ENCODE results near the gene GALR2. TPM values are rescaled to one million over a fixed set of nuclear protein-coding genes. Genes with fewer than 3 reads are reported as not detected.
A peak's percentile ranks its signal among the peaks of the same experiment; 100 is the strongest.

Gene GALR2
- total RNA-seq, 6 donors from 2014 or later = 0.61 TPM; not detected in 5

DNA sequence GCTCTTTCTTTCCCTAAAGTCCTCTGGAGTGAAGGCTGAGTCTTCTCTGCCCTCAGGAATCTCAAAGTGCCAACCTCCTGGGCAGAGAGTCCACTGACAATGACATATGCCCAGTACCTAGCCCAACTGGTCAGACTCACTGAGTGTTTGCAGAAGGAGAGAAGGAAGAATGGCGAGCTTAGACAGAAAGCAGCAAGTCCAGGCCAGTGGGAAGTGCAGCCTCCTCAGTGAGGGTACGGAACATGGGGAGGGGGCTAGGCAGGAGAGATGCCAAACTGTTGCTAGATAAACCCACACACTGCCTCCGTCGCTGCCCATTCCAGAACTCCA, 28.3 kb downstream of the GALR2 start:
- peaks cover 5 to 36% (median 24%) of the 10 kb centered on the region in 4 donors for H3K36me3 ChIP-seq
- no peak for DNase-seq
- TF ChIP-seq EP300 (IDR thresholded peaks at IDR 0.05) = no peak
- peaks cover 16 to 28% (median 21%) of the 10 kb centered on the region in 4 donors for H3K4me1 ChIP-seq
- peak in 1 of 2 donors; percentile 3 for ATAC-seq (ENCODE audit: low FRiP score in 2 of 2)
- peak overlapping the region; percentile 75 to 93 (median 87) for H3K4me3 ChIP-seq
- WGBS, 2 donors = 0% methylated on average over 4 of the region's 4 CpGs
- no peaks in the 10 kb centered on the region for H3K27me3 ChIP-seq
- H3K9me3 ChIP-seq = no peaks in the 10 kb centered on the region
- H3K27ac ChIP-seq = peak overlapping the region; percentile 73 to 91 (median 87)

GRCh38 chr17:76103274-76104139, 28.9 kb downstream of the GALR2 start, which contains the start of gene EXOC7:
EXOC7 (minus strand) TSS chr17:76103787; CDS start chr17:76103692, 95 bp downstream.
- Histone ChIP-seq H3K4me1 (peaks cover 16 to 28% (median 21%) of the 10 kb centered on the region in 4 donors), H3K27me3 (no peaks in the 10 kb centered on the region), H3K36me3 (peaks cover 5 to 30% (median 18%) of the 10 kb centered on the region in 4 donors), H3K9me3 (no peaks in the 10 kb centered on the region), H3K4me3 (peak within 1 kb of the TSS; percentile 75 to 93 (median 87)), H3K27ac (peak within 1 kb of the TSS; percentile 73 to 91 (median 87))
- peak; percentile 95 to 99 for ATAC-seq (ENCODE audit: low FRiP score in 2 of 2)
- peak; percentile 94 to 98 for DNase-seq
- 1 to 4% methylated on average over 37 to 54 of the region's 55 CpGs for WGBS, 2 donors
- TF ChIP-seq POLR2A (IDR thresholded peaks at IDR 0.05) = peak in 3 of 4 donors; percentile 20 to 78 (median 60)
- peak; percentile 55 to 85 for TF ChIP-seq POLR2AphosphoS5 (IDR thresholded peaks at IDR 0.05)
- TF ChIP-seq, protein P1, sequence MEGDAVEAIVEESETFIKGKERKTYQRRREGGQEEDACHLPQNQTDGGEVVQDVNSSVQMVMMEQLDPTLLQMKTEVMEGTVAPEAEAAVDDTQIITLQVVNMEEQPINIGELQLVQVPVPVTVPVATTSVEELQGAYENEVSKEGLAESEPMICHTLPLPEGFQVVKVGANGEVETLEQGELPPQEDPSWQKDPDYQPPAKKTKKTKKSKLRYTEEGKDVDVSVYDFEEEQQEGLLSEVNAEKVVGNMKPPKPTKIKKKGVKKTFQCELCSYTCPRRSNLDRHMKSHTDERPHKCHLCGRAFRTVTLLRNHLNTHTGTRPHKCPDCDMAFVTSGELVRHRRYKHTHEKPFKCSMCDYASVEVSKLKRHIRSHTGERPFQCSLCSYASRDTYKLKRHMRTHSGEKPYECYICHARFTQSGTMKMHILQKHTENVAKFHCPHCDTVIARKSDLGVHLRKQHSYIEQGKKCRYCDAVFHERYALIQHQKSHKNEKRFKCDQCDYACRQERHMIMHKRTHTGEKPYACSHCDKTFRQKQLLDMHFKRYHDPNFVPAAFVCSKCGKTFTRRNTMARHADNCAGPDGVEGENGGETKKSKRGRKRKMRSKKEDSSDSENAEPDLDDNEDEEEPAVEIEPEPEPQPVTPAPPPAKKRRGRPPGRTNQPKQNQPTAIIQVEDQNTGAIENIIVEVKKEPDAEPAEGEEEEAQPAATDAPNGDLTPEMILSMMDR (IDR thresholded peaks at IDR 0.05) = peak in 1 of 6 experiments; percentile 6
- TF ChIP-seq EP300 (IDR thresholded peaks at IDR 0.05) = no peak

GRCh38 chr17:76104140-76104895, 29.7 kb downstream of the GALR2 start:
- Histone ChIP-seq H3K4me1 (peaks cover 16 to 28% (median 21%) of the 10 kb centered on the region in 4 donors), H3K36me3 (peaks cover 5 to 27% (median 16%) of the 10 kb centered on the region in 4 donors), H3K27ac (peak overlapping the region; percentile 73 to 91 (median 87)), H3K4me3 (peak overlapping the region; percentile 75 to 93 (median 87)), H3K9me3 (no peaks in the 10 kb centered on the region), H3K27me3 (no peaks in the 10 kb centered on the region)
- DNase-seq = no peak
- 74 to 89% methylated on average over 17 to 29 of the region's 29 CpGs for WGBS, 2 donors
- no peak for ATAC-seq (ENCODE audit: low FRiP score in 2 of 2)
- TF ChIP-seq, protein P1 (IDR thresholded peaks at IDR 0.05) = no peak
- TF ChIP-seq POLR2AphosphoS5 (IDR thresholded peaks at IDR 0.05) (no peak), EP300 (IDR thresholded peaks at IDR 0.05) (no peak), POLR2A (IDR thresholded peaks at IDR 0.05) (no peak)

- no peaks in the 10 kb centered on the region for H3K27me3 ChIP-seq
- 80 to 96% methylated on average over 4 of the region's 5 CpGs for WGBS, 2 donors
- TF ChIP-seq, protein P1 (IDR thresholded peaks at IDR 0.05) = no peak
- no peak for TF ChIP-seq POLR2A (IDR thresholded peaks at IDR 0.05)
- no peak for ATAC-seq (ENCODE audit: low FRiP score in 2 of 2)
- no peak for DNase-seq
- no peak overlapping the region for H3K27ac ChIP-seq
- peaks cover 3 to 21% (median 13%) of the 10 kb centered on the region in 4 donors for H3K36me3 ChIP-seq
- H3K4me3 ChIP-seq = no peak overlapping the region
- H3K9me3 ChIP-seq = no peaks in the 10 kb centered on the region
- H3K4me1 ChIP-seq = peaks cover 16 to 28% (median 21%) of the 10 kb centered on the region in 4 donors
These were observed 30.3 kb downstream of the GALR2 start for GRCh38 chr17:76104896-76105231.

- peaks cover 16 to 24% (median 18%) of the 10 kb centered on the region in 4 donors for H3K4me1 ChIP-seq
- ATAC-seq (ENCODE audit: low FRiP score in 2 of 2) (no peak), DNase-seq (no peak)
- H3K4me3 ChIP-seq = no peak overlapping the region
- peaks cover 0 to 3% (median under 1%) of the 10 kb centered on the region in 4 donors for H3K36me3 ChIP-seq
- no peaks in the 10 kb centered on the region for H3K27me3 ChIP-seq
- WGBS, 2 donors = 81% methylated on average over 3 of the region's 3 CpGs
- H3K9me3 ChIP-seq = no peaks in the 10 kb centered on the region
- no peak overlapping the region for H3K27ac ChIP-seq
- TF ChIP-seq EP300 (IDR thresholded peaks at IDR 0.05) (no peak), POLR2A (IDR thresholded peaks at IDR 0.05) (no peak), POLR2AphosphoS5 (IDR thresholded peaks at IDR 0.05) (no peak)
- TF ChIP-seq, protein P1 (IDR thresholded peaks at IDR 0.05) = no peak
These were observed 32.1 kb downstream of the GALR2 start for GRCh38 chr17:76106703-76107102.
